SH-SY5Y (cell line): ENCODE results near the gene PEA15.

Experiments
- GATA2 ChIP-seq: IDR thresholded peaks from 2 replicates; pipeline ENCODE4 v1.6.1; 2011; ENCODE audit warnings: mild to moderate bottlenecking, low read depth, low read length
- GATA3 ChIP-seq: IDR thresholded peaks from 2 replicates; pipeline ENCODE4 v1.6.1; 2011; ENCODE audit warnings: low read depth, mild to moderate bottlenecking, low read length, moderate library complexity

GRCh38 chr1:160207771-160208556 lies 2.8 kb downstream of the PEA15 start:
- TF ChIP-seq GATA2 (no peak), GATA3 (no peak)
